ENCODE data around the gene STK4. TPM values are rescaled to one million over a fixed set of nuclear protein-coding genes. Genes with fewer than 3 reads are reported as not detected.
"Not testable (repeated sequence)": the region's sequence is repeated elsewhere in the genome, so short reads cannot be mapped to it uniquely, and the experiment has no call there.

Gene STK4
- total and polyA plus RNA-seq, 2 of the 8 experiments (the other 6 are each of a cell fraction or from before 2014, with no cell fraction given): 12.0 to 34.3 TPM

DNA sequence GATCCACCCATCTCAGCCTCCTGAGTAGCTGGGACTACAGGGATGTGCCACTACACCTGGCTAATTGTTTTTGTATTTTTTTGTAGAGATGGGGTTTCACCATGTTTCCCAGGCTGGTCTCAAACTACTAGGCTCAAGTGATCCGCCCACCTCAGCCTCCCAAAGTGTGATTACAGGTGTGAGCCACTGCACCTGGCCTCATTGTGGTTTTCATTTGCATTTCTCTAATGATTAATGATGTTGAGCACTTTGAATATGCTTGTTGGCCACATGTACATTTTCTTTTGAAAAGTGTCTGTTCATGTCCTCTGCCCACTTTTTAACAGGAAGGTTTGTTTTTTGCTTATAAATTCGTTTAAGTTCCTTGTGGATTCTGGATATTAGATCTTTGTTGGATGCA lies 96.8 kb downstream of the STK4 start:
- H3K79me1 ChIP-seq (ENCODE audit: low read depth, low read length); H2BK15ac ChIP-seq (ENCODE audit: low read length); H3K18ac ChIP-seq (ENCODE audit: extremely low read depth, low read length); H3K56ac ChIP-seq (replicated peaks; ENCODE audit: insufficient read length, low read depth, low read length); H3K4me2 ChIP-seq (ENCODE audit: insufficient read depth in 1 of 2, low read depth in 2 of 2, low read length in 2 of 2); H3K23ac ChIP-seq (ENCODE audit: insufficient read length); H3K4ac ChIP-seq (replicated peaks; ENCODE audit: insufficient read length, low read depth, low read length); H2AFZ ChIP-seq (ENCODE audit: low read length); H3K23me2 ChIP-seq (ENCODE audit: low read depth, low read length); H3K9ac ChIP-seq (replicated peaks in 1 of 4; ENCODE audit: extremely low read depth in 1 of 4, low read depth in 3 of 4, low read length in 3 of 4); DNase-seq (ENCODE audit: low read depth in 1 of 2, low spot score in 2 of 2); H3K4me1 ChIP-seq (replicated peaks in 1 of 4; ENCODE audit: control insufficient read depth in 3 of 4, insufficient read depth in 4 of 4, low read length in 3 of 4); H3K14ac ChIP-seq (ENCODE audit: insufficient read length); H2BK5ac ChIP-seq (ENCODE audit: low read depth, low read length); H2BK12ac ChIP-seq (ENCODE audit: low read depth, low read length); H2BK120ac ChIP-seq (replicated peaks; ENCODE audit: low read depth, low read length); H4K8ac ChIP-seq (ENCODE audit: extremely low read depth, insufficient read depth, low read length); H3K4me3 ChIP-seq (ENCODE audit: extremely low read depth in 1 of 4, insufficient read depth in 2 of 4, low read depth in 3 of 4, low read length in 4 of 4); H3K27ac ChIP-seq (ENCODE audit: low read depth, low read length); H3K79me2 ChIP-seq (ENCODE audit: control insufficient read depth in 1 of 2, insufficient read depth in 2 of 2, low read length in 2 of 2); H4K91ac ChIP-seq (replicated peaks; ENCODE audit: insufficient read length, low read length); H4K20me1 ChIP-seq (replicated peaks in 1 of 2; ENCODE audit: control insufficient read depth in 1 of 2, insufficient read depth in 2 of 2, low read length in 2 of 2); H2AK5ac ChIP-seq (ENCODE audit: low read depth, low read length); FAIRE-seq; H4K5ac ChIP-seq (ENCODE audit: insufficient read length, low read depth, low read length); H3K36me3 ChIP-seq (ENCODE audit: control insufficient read depth in 2 of 4, insufficient read depth in 4 of 4, low read length in 3 of 4); H3K9me3 ChIP-seq (ENCODE audit: insufficient read depth in 2 of 2, low read depth in 1 of 2, low read length in 1 of 2); H3K27me3 ChIP-seq (replicated peaks in 1 of 4; ENCODE audit: control insufficient read depth in 3 of 4, extremely low read depth in 1 of 4, insufficient read depth in 3 of 4, low read length in 3 of 4); POLR2A ChIA-PET (ENCODE audit: partially characterized antibody); H2BK20ac ChIP-seq (ENCODE audit: low read length): not testable (repeated sequence)
- CTCF ChIA-PET (ENCODE audit: partially characterized antibody): interaction anchor here (1.0 kb wide), 1 partner anchor 33 kb away, joined by 3 read pairs; no protein-coding TSS in a partner anchor
- 91% methylated on average over 2 of the region's 2 CpGs; no CpG with 5 or more reads in 1 of the 2 experiments for WGBS, 2 experiments (ENCODE audit: extremely low coverage in 1 of 2, insufficient coverage in 1 of 2, insufficient read length in 1 of 2, insufficient replicate concordance in 2 of 2, low coverage in 1 of 2, low lambda C conversion rate in 2 of 2, missing lambda C conversion rate in 1 of 2)

Data from H1 (cell line).